Glomerular visceral epithelial cell (primary cell): ENCODE results near the gene PLA2G4D.

Experiments
- DNase-seq: peaks from one replicate; pipeline ENCODE4 v3.0.0-alpha.2; 2016; ENCODE audit errors: extremely low spot score

Gene PLA2G4D

GRCh38 chr15:42021593-42021992 lies 72.8 kb downstream of the PLA2G4D start:
- no peak for DNase-seq

- no peak for DNase-seq
Observed at GRCh38 chr15:42020713-42021273, 73.6 kb downstream of the PLA2G4D start, which contains the start of gene PLA2G4E. TSS of gene PLA2G4E (minus strand) at chr15:42021042. CDS start at chr15:42021030, 12 bp downstream.

GRCh38 chr15:42018306-42019224 lies 75.8 kb downstream of the PLA2G4D start:
- no peak for DNase-seq
